IPS DF 4.7 (cell line): ENCODE measurements around the gene ZNF385B.

Source experiments
- DNase-seq: peaks from one replicate; pipeline ENCODE4 v3.0.0-alpha.2; 2013; ENCODE audit warnings: low spot score; ENCODE audit errors: extremely low read depth

ZNF385B gene

GRCh38 chr2:179393481-179393880 is 467.9 kb downstream of the ZNF385B start:
- DNase-seq: no peak
